HG02588 (cell line): ENCODE results near the gene EPAS1.

Experiments used
- ATAC-seq: cut with Tn5 transposase; IDR thresholded peaks from one replicate; pipeline ENCODE4 v1.9.1; 2021; ENCODE audit warnings: mild to moderate bottlenecking, moderate library complexity; ENCODE audit not compliant: unreplicated experiment

EPAS1 gene

GRCh38 chr2:46434851-46435273 lies 137.7 kb downstream of the EPAS1 start:
- ATAC-seq, result no peak

- no peak for ATAC-seq
Measured at GRCh38 chr2:46435353-46435752, 138.1 kb downstream of the EPAS1 start.

DNA sequence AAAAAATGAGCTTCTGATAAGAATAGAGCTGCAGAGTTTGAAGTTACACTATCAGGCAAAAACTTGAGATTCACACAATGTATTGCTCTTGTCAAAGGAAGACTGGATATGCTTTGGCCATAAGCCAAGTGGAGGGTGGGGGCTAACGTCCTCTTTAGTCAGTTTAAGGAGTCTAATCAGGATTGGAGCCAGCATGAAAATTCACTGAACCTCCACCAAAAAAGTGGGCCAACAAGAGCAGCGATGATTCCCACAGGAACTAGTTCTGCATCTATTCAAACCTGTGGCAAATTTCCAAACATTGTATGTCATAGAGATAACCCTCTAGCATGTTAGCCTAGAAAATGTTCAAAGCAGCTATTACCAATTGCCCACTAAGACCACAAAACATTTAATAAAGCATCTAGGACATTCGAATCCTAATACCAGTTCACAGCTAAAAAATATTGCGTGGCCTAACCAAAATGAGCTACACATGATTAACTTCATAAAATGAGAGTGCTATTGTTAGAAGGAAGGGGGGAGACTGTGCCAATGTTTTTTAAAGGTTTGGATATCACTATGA lies 138.7 kb downstream of the EPAS1 start:
- no peak for ATAC-seq
